HepG2 (cell line): ENCODE results near the gene SPSB1. TPM values are rescaled to one million over a fixed set of nuclear protein-coding genes. Genes with fewer than 3 reads are reported as not detected.

ENCODE experiments used
- AHR ChIP-seq: IDR thresholded peaks from 2 replicates; pipeline ENCODE4 v1.6.1; 2018; ENCODE audit warnings: missing genetic modification reagents, missing compliant biosample characterization
- DR1 ChIP-seq: sonication (generic); formaldehyde crosslinking; IDR thresholded peaks from 2 replicates; pipeline ENCODE4 v1.8.0; 2021; ENCODE audit warnings: mild to moderate bottlenecking, missing genetic modification reagents, inconsistent platforms
- FOXP1 ChIP-seq, 2 experiments: fragments of 450-650 bp in 1 of 2; IDR thresholded peaks; 2 replicates each; pipeline ENCODE4 v1.6.1; 2017 to 2018; ENCODE audit warnings: antibody characterized with exemption in 1 of 2
- GATAD1 ChIP-seq: IDR thresholded peaks from 2 replicates; pipeline ENCODE4 v1.6.1; 2016; ENCODE audit warnings: missing genetic modification reagents, missing compliant biosample characterization
- HNF1A ChIP-seq, 2 experiments: sonication (generic) in 1 of 2; formaldehyde crosslinking in 1 of 2; IDR thresholded peaks; 2 replicates each; pipeline versions ENCODE4 v1.4.0 to v1.6.1; 2016 to 2020; ENCODE audit warnings: borderline replicate concordance in 1 of 2, low read depth in 1 of 2, mild to moderate bottlenecking in 1 of 2, missing genetic modification reagents in 1 of 2
- HOXA3 ChIP-seq: sonication (generic); formaldehyde crosslinking; IDR thresholded peaks from 2 replicates; pipeline ENCODE4 v1.5.0; 2020; ENCODE audit warnings: missing genetic modification reagents
- IRF9 ChIP-seq: sonication (generic); formaldehyde crosslinking; IDR thresholded peaks from 2 replicates; pipeline ENCODE4 v1.8.0; 2022; ENCODE audit warnings: missing genetic modification reagents, mild to moderate bottlenecking, borderline replicate concordance
- KMT2B ChIP-seq: IDR thresholded peaks from 2 replicates; pipeline ENCODE4 v1.6.1; 2016; ENCODE audit warnings: missing genetic modification reagents, missing compliant biosample characterization
- MED13 ChIP-seq: sonication (generic); formaldehyde crosslinking; IDR thresholded peaks from 2 replicates; pipeline ENCODE4 v1.5.0; 2020; ENCODE audit warnings: missing genetic modification reagents
- MED8 ChIP-seq: sonication (generic); formaldehyde crosslinking; IDR thresholded peaks from 2 replicates; pipeline ENCODE4 v1.8.1; 2023; ENCODE audit warnings: mild to moderate bottlenecking, missing genetic modification reagents; ENCODE audit not compliant: insufficient replicate concordance
- MIER2 ChIP-seq: IDR thresholded peaks from 2 replicates; pipeline ENCODE4 v1.6.1; 2016; ENCODE audit warnings: missing biosample characterization, missing genetic modification reagents
- MXD1 ChIP-seq: sonication (generic); formaldehyde crosslinking; IDR thresholded peaks from 2 replicates; pipeline ENCODE4 v1.4.0; 2020; ENCODE audit warnings: mild to moderate bottlenecking, missing genetic modification reagents
- NFE2L2 ChIP-seq: fragments of 150-350 bp; IDR thresholded peaks from 2 replicates; pipeline ENCODE4 v1.6.1; 2014; ENCODE audit warnings: low read length
- POLR2A ChIP-seq, 2 experiments: IDR thresholded peaks; 2 replicates each; pipeline ENCODE4 v1.6.1; 2011; ENCODE audit warnings: low read depth in 2 of 2, low read length in 2 of 2, mild to moderate bottlenecking in 1 of 2, moderate library complexity in 1 of 2; ENCODE audit not compliant: insufficient read depth in 1 of 2
- RORA ChIP-seq: sonication (generic); formaldehyde crosslinking; IDR thresholded peaks from 2 replicates; pipeline ENCODE4 v1.5.0; 2020; ENCODE audit warnings: mild to moderate bottlenecking, missing genetic modification reagents, moderate library complexity
- SATB2 ChIP-seq: sonication (generic); formaldehyde crosslinking; IDR thresholded peaks from 2 replicates; pipeline ENCODE4 v1.5.0; 2020; ENCODE audit warnings: missing genetic modification reagents
- ZBTB1 ChIP-seq: sonication (generic); formaldehyde crosslinking; IDR thresholded peaks from 2 replicates; pipeline ENCODE4 v1.4.0; 2020; ENCODE audit warnings: missing genetic modification reagents, borderline replicate concordance
- ZFP62 ChIP-seq: sonication (generic); formaldehyde crosslinking; IDR thresholded peaks from 2 replicates; pipeline ENCODE4 v1.4.0; 2020; ENCODE audit warnings: missing genetic modification reagents
- ZKSCAN1 ChIP-seq: fragments of 150-350 bp; IDR thresholded peaks from 2 replicates; pipeline ENCODE4 v1.6.1; 2014; ENCODE audit warnings: low read length
- ZNF138 ChIP-seq: sonication (generic); formaldehyde crosslinking; IDR thresholded peaks from 2 replicates; pipeline ENCODE4 v1.5.0; 2020; ENCODE audit warnings: mild to moderate bottlenecking, low read depth, missing genetic modification reagents
- ZNF225 ChIP-seq: sonication (generic); formaldehyde crosslinking; IDR thresholded peaks from 2 replicates; pipeline ENCODE4 v1.4.0; 2020; ENCODE audit warnings: mild to moderate bottlenecking, missing genetic modification reagents
- ZNF331 ChIP-seq: sonication (generic); formaldehyde crosslinking; IDR thresholded peaks from 2 replicates; pipeline ENCODE4 v1.4.0; 2020; ENCODE audit warnings: missing genetic modification reagents
- ZNF674 ChIP-seq: sonication (generic); formaldehyde crosslinking; IDR thresholded peaks from 2 replicates; pipeline ENCODE4 v1.5.0; 2020; ENCODE audit warnings: low read depth, mild to moderate bottlenecking, missing genetic modification reagents
- ZNF749 ChIP-seq: sonication (generic); formaldehyde crosslinking; IDR thresholded peaks from 2 replicates; pipeline ENCODE4 v1.8.0; 2022; ENCODE audit warnings: mild to moderate bottlenecking, missing genetic modification reagents, moderate library complexity, borderline replicate concordance
- polyA plus RNA-seq, 8 experiments: library from polyadenylated mRNA; depleted of rRNA in 3 of 8; stranded (reverse) in 7 of 8; unstranded in 1 of 8; fragments of >200 nt; fragmentation: Illumina TruSeq in 4 of 8; extraction: Trizol in 4 of 8; gene quantifications; 2 replicates each; pipeline versions ENCODE4 v1.2.1 to v1.2.3, GENCODE V29; 2011 to 2016; ENCODE audit warnings: low read depth in 4 of 8, missing spikeins in 1 of 8, mixed read lengths in 1 of 8; ENCODE audit not compliant: insufficient read depth in 1 of 8
- total RNA-seq, 5 experiments: library from RNA; depleted of rRNA; stranded (reverse); fragments of >200 nt; fragmentation: Illumina TruSeq; extraction: Trizol; gene quantifications; 2 replicates each; pipeline ENCODE4 v1.2.3, GENCODE V29; 2016; ENCODE audit warnings: low read depth in 1 of 5

SPSB1 gene
- total and polyA plus RNA-seq, 2 of the 13 experiments (the other 11 are each of a cell fraction or from before 2014, with no cell fraction given), result 5.0 to 8.0 TPM

- peak; percentile 44; the same call in 1 of the 2 replicates for TF ChIP-seq IRF9 (CRISPR knock-in tag)
- no peak for TF ChIP-seq ZKSCAN1
- no peak for TF ChIP-seq ZFP62 (CRISPR knock-in tag)
- TF ChIP-seq ZNF225, result peak; percentile 45
- no peak for TF ChIP-seq ZBTB1 (CRISPR knock-in tag)
- 0 out of 2 replicates have a peak, but pooled peaks have one; percentile 12 for TF ChIP-seq HNF1A (IDR thresholded peaks at IDR 0.05; ENCODE audit: low read depth)
- TF ChIP-seq HNF1A (CRISPR knock-in tag; IDR thresholded peaks at IDR 0.05; ENCODE audit: borderline replicate concordance), result peak; percentile 11; the same call in 1 of the 2 replicates
- TF ChIP-seq ZNF749 (CRISPR knock-in tag), result no peak
- TF ChIP-seq ZNF674, result no peak
- no peak for TF ChIP-seq MED13 (CRISPR knock-in tag)
- peak; percentile 68 for TF ChIP-seq HOXA3 (CRISPR knock-in tag)
- TF ChIP-seq MIER2 (CRISPR knock-in tag), result no peak
- no peak for TF ChIP-seq KMT2B (CRISPR knock-in tag)
- no peak for TF ChIP-seq ZNF138
- TF ChIP-seq AHR (CRISPR knock-in tag), result peak; percentile 76
- TF ChIP-seq DR1, result 0 out of 2 replicates have a peak, but pooled peaks have one; percentile 30
- TF ChIP-seq GATAD1 (CRISPR knock-in tag), result peak; percentile 38; the same call in 1 of the 2 replicates
- TF ChIP-seq MXD1, result no peak; the same call in 1 of the 2 replicates
- no peak for TF ChIP-seq FOXP1 (IDR thresholded peaks at IDR 0.05)
- TF ChIP-seq FOXP1 (CRISPR knock-in tag; IDR thresholded peaks at IDR 0.05), result peak; percentile 57
- TF ChIP-seq NFE2L2, result no peak
- peak; percentile 76 for TF ChIP-seq ZNF331
- TF ChIP-seq RORA (CRISPR knock-in tag), result no peak
- TF ChIP-seq POLR2A (IDR thresholded peaks at IDR 0.05; ENCODE audit: insufficient read depth in 1 of 2, low read depth in 2 of 2, low read length in 2 of 2), result peak; percentile 40 to 65; a peak in 3 of 4 replicates
- TF ChIP-seq SATB2 (CRISPR knock-in tag), result no peak
- peak; percentile 62 for TF ChIP-seq MED8
Observed at GRCh38 chr1:9249534-9250410, 42.9 kb upstream of the SPSB1 start (continued).
